HG03342 (cell line): ENCODE results near the gene TMEM201.

Experiments used
- ATAC-seq: cut with Tn5 transposase; IDR thresholded peaks from one replicate; pipeline ENCODE4 v1.9.1; 2021; ENCODE audit warnings: mild to moderate bottlenecking, moderate library complexity; ENCODE audit not compliant: unreplicated experiment

The TMEM201 gene

GRCh38 chr1:9577423-9577822, 11.3 kb upstream of the TMEM201 start:
- no peak for ATAC-seq

GRCh38 chr1:9580942-9581341, 7.8 kb upstream of the TMEM201 start:
- no peak for ATAC-seq

DNA sequence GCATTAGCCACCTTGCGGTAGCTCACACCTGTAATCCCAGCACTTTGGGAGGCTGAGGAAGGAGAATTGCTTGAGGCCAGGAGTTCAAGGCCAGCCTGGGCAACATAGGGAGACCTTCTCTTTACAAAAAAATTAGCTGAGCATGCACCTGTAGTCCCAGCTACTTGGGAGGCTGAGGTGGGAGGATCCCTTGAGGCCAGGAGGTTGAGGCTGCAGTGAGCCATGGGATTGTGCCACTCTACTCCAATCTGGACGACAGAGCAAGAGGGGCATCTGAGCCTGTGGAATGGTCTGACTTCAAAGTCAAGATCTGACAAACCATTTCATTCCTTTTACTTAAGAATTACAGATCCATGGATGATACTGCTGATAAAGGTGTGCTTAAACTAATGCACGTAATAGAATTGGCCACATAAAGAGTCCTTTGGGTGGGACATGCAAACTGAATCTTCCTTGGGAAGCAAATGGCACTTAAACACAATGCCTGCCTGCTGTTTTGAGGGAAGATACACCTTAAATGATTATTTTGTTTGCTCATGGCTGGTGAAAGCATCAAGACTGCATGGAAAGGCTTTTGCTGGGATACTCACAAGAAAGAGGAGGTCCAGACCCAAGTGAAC, 2.5 kb upstream of the TMEM201 start:
- ATAC-seq: no peak

- peak; percentile 14 for ATAC-seq
Measured at GRCh38 chr1:9589144-9589718, 520 bp downstream of the TMEM201 start.

DNA sequence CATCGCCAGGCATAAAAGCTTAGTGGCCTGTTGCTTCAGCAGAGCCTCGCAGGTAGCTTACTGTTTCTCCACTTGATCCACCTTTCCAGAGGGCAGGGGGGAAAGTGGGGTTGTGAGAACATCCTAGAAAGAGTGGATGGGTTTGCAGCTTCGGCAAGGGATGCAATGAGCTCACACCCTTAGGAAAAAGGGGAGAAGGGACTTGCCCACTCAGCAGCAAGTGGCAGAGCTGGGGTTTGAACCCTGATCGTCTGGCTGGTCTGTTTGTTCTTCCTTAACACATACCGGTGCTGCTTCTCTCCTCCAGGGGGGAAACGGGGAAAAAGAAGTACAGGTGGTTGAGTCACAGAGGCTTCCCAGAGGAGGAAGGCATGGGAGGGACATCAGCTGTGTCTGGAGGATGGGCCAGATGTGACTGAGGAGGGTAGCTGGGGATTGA, 1.0 kb downstream of the TMEM201 start:
- ATAC-seq: no peak

GRCh38 chr1:9590201-9590600, 1.5 kb downstream of the TMEM201 start:
- ATAC-seq: no peak

DNA sequence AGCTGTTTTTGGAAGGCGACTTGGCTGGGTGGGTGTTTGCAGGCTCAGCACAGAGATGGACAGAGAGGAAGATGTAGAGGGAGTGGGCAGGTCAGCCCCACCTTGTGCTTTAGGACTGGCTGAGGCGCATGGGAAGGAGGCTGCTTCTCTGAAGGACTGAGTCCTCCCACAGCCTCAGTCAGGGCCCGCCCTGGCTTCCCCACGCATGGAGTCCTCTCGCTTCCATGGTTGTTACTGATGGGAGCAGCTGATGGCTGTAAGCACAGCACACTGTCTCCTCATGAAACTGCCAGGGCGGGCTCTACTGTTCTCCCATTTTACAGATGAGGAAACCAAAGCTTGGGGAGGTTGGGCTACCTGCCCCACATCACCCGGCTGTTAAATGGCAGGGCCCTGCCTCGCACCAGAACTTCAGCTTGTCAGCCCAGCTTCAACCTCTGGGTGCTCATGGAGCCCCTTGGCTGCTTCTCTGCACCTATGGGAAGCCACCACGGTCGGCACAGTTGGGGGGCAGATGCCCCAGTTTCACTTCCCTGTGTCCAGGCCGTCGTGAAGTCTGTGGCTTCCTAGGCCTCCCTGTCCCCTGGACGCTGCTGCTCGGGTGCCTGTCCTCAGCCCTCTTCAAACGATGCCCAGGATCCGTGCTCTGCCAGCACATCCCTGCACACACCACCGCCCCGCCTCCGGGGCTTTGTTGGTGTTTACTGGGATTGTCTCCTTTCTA, 2.4 kb downstream of the TMEM201 start:
- ATAC-seq: no peak

- ATAC-seq: no peak
Measured at GRCh38 chr1:9591669-9592509, 3.2 kb downstream of the TMEM201 start.

GRCh38 chr1:9592510-9593075, 3.9 kb downstream of the TMEM201 start:
- no peak for ATAC-seq

DNA sequence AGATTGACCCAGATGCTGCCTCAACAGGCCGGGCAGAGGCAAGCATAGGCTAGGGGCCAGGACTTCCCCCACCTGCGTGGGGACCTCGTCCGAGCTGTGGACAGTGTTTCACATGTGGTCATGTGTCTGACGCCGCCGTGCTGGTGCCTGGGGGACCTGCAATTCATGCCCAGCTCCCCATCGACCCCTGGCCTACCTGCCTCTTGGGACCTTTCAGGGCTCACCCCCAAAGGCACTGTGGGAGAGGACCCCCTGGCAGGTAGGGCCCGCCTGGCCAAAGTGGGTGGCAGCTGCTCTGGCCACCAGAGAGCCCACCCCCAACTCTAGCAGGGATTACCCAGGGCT, 4.4 kb downstream of the TMEM201 start:
- no peak for ATAC-seq

DNA sequence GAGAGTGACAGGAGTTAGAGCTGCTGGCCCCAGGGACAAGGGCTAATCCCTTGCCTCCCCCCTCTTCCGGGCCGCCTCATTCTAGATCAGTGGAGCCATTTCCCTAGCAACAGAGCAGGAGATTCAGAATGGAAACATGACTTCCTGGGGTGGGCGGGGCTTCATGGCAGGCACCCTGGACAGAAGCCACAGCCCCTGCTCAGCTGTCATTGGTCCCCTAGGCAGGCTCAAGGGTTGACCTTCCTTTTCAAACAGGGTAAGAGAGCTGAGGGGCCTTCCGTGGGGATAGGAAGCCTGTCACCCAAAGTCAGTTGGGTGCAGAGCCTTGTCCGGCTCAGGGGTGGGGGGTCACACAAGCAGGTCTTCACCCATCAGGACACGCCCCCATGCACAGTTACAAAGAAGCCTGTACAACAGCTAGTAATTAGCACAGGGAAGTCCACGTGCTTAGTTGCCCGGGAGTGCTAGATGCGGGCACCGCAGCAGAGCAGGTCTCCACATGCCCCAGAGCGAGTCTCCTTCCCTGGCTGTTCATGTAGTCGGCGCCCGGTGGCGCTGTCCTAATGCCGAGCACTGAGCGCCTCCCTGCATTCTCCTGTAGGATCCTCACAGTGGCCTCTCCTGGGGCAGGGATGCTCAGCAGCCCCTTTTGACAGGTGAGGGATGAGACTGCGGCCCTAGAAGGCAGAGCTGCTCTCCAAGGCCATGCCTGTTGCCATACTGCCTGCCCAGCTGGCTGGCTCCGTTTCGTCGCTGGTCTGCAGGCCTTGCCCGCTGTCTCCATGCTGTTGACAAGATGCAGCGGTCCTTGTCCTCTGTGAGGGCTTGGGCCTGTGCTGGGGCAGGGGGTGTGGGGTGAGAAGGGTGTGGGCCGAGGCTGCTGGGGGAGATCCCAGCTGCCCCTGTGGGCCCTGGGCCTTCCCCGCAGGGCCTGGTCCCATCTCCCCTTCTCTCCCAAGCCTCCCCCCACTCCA, 5.1 kb downstream of the TMEM201 start:
- ATAC-seq: no peak

GRCh38 chr1:9594471-9595155, 5.9 kb downstream of the TMEM201 start:
- no peak for ATAC-seq

- no peak for ATAC-seq
Measured at GRCh38 chr1:9595156-9595967, 6.7 kb downstream of the TMEM201 start.

GRCh38 chr1:9595968-9596340, 7.2 kb downstream of the TMEM201 start:
- no peak for ATAC-seq

GRCh38 chr1:9596415-9597123, 7.9 kb downstream of the TMEM201 start:
- ATAC-seq: no peak

- ATAC-seq: no peak
Measured at GRCh38 chr1:9597361-9598315, 8.9 kb downstream of the TMEM201 start.

DNA sequence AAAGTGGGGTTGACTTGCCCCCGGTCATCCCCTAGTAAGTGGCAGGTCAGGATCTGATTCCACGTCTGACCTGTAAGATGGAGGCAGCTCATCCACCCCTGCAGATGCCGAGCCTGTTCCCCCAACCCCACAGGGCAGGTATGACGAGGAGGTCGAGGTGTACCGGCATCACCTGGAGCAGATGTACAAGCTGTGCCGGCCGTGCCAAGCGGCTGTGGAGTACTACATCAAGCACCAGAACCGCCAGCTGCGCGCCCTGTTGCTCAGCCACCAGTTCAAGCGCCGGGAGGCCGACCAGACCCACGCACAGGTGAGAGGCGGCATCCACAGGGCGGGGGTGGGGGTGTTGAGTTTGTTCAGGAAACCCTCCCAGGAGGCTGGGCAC, 9.6 kb downstream of the TMEM201 start:
- no peak for ATAC-seq
